NCI-H69 (cell line): Measurements from ENCODE around the gene RPUSD1.
"Not testable (repeated sequence)": the region's sequence is repeated elsewhere in the genome, so short reads cannot be mapped to it uniquely, and the experiment has no call there.

Source experiments
- DNase-seq: peaks from one replicate; lab custom pipeline; 2025; lab: John Stamatoyannopoulos, UW

The RPUSD1 gene

GRCh38 chr16:766008-766819, 22.0 kb downstream of the RPUSD1 start:
- no peak for DNase-seq

GRCh38 chr16:765488-765865, 22.7 kb downstream of the RPUSD1 start:
- no peak for DNase-seq

- DNase-seq, result no peak
Observed at GRCh38 chr16:764848-765487, 23.2 kb downstream of the RPUSD1 start.

GRCh38 chr16:764184-764750, 23.9 kb downstream of the RPUSD1 start:
- no peak for DNase-seq

- no peak for DNase-seq
Observed at GRCh38 chr16:763369-764183, 24.6 kb downstream of the RPUSD1 start.

GRCh38 chr16:762595-763268, 25.4 kb downstream of the RPUSD1 start:
- DNase-seq, result no peak

- no peak for DNase-seq
Observed at GRCh38 chr16:761625-762513, 26.3 kb downstream of the RPUSD1 start.

- DNase-seq, result no peak
Observed at GRCh38 chr16:760545-761343, 27.4 kb downstream of the RPUSD1 start, which contains the start of gene MSLN. TSS of gene MSLN (plus strand) at chr16:760734. CDS start at chr16:762681, 1,947 bp downstream.

- no peak for DNase-seq
Observed at GRCh38 chr16:760065-760464, 28.1 kb downstream of the RPUSD1 start.

GRCh38 chr16:759110-759910, 28.9 kb downstream of the RPUSD1 start:
- DNase-seq, result no peak

GRCh38 chr16:756428-756827, 31.8 kb downstream of the RPUSD1 start:
- no peak for DNase-seq

- no peak for DNase-seq
Observed at GRCh38 chr16:754656-755055, 33.5 kb downstream of the RPUSD1 start.

- not testable (repeated sequence) for DNase-seq
Observed at GRCh38 chr16:754121-754607, 34.0 kb downstream of the RPUSD1 start.

GRCh38 chr16:752007-752312, 36.2 kb downstream of the RPUSD1 start:
- no peak for DNase-seq

GRCh38 chr16:751152-752006, 36.8 kb downstream of the RPUSD1 start:
- DNase-seq, result no peak

- no peak for DNase-seq
Observed at GRCh38 chr16:750485-750884, 37.7 kb downstream of the RPUSD1 start.

- DNase-seq, result no peak
Observed at GRCh38 chr16:749010-749409, 39.2 kb downstream of the RPUSD1 start.
